ENCODE data around the gene PRKAB1.
"Not testable (repeated sequence)": the region's sequence is repeated elsewhere in the genome, so short reads cannot be mapped to it uniquely, and the experiment has no call there.

The PRKAB1 gene

GRCh38 chr12:119685375-119685774 lies 17.4 kb downstream of the PRKAB1 start:
- no peak for DNase-seq (ENCODE audit: low read depth)

- DNase-seq (ENCODE audit: low read depth): no peak
These were observed 18.4 kb downstream of the PRKAB1 start for GRCh38 chr12:119686355-119686754.

GRCh38 chr12:119686776-119687175 lies 18.8 kb downstream of the PRKAB1 start:
- DNase-seq (ENCODE audit: low read depth): no peak

- no peak for DNase-seq (ENCODE audit: low read depth)
These were observed 19.5 kb downstream of the PRKAB1 start for GRCh38 chr12:119687406-119687805.

- DNase-seq (ENCODE audit: low read depth): no peak
These were observed 19.9 kb downstream of the PRKAB1 start for GRCh38 chr12:119687879-119688278.

- DNase-seq (ENCODE audit: low read depth): no peak
These were observed 22.1 kb downstream of the PRKAB1 start for GRCh38 chr12:119689935-119690500.

GRCh38 chr12:119691202-119691810 lies 23.4 kb downstream of the PRKAB1 start:
- DNase-seq (ENCODE audit: low read depth): no peak

- no peak for DNase-seq (ENCODE audit: low read depth)
These were observed 24.5 kb downstream of the PRKAB1 start for GRCh38 chr12:119692410-119692809.

GRCh38 chr12:119692997-119693396 lies 25.1 kb downstream of the PRKAB1 start:
- no peak for DNase-seq (ENCODE audit: low read depth)

- DNase-seq (ENCODE audit: low read depth): no peak
These were observed 25.6 kb downstream of the PRKAB1 start for GRCh38 chr12:119693511-119693910.

GRCh38 chr12:119694111-119694510 lies 26.2 kb downstream of the PRKAB1 start:
- DNase-seq (ENCODE audit: low read depth): no peak

GRCh38 chr12:119695034-119695433 lies 27.1 kb downstream of the PRKAB1 start:
- no peak for DNase-seq (ENCODE audit: low read depth)

GRCh38 chr12:119696943-119697342 lies 29.0 kb downstream of the PRKAB1 start:
- no peak for DNase-seq (ENCODE audit: low read depth)

- DNase-seq (ENCODE audit: low read depth): no peak
These were observed 31.3 kb downstream of the PRKAB1 start for GRCh38 chr12:119699199-119699760.

GRCh38 chr12:119700078-119700477 lies 32.1 kb downstream of the PRKAB1 start:
- no peak for DNase-seq (ENCODE audit: low read depth)

- no peak for DNase-seq (ENCODE audit: low read depth)
These were observed 36.3 kb downstream of the PRKAB1 start for GRCh38 chr12:119704065-119704747.

GRCh38 chr12:119705182-119705581 lies 37.2 kb downstream of the PRKAB1 start:
- DNase-seq (ENCODE audit: low read depth): no peak

GRCh38 chr12:119706427-119706826 lies 38.5 kb downstream of the PRKAB1 start:
- not testable (repeated sequence) for DNase-seq (ENCODE audit: low read depth)

- DNase-seq (ENCODE audit: low read depth): no peak
These were observed 42.5 kb downstream of the PRKAB1 start for GRCh38 chr12:119710374-119710964.

- DNase-seq (ENCODE audit: low read depth): no peak
These were observed 43.1 kb downstream of the PRKAB1 start for GRCh38 chr12:119710965-119711551.

GRCh38 chr12:119711693-119712092 lies 43.8 kb downstream of the PRKAB1 start:
- DNase-seq (ENCODE audit: low read depth): no peak

GRCh38 chr12:119712721-119713120 lies 44.8 kb downstream of the PRKAB1 start:
- DNase-seq (ENCODE audit: low read depth): no peak

Measured in activated gamma-delta T cell treated with anti-CD3 and anti-CD28 coated beads, Interleukin-2, amount 50 U/mL, for 16 hours (primary cell).